Coronary artery (tissue), 2 donors: ENCODE results near the gene S100A9.

ENCODE experiments used
- DNase-seq: peaks from one replicate; pipeline ENCODE4 v3.0.0-alpha.2; 2017; ENCODE audit warnings: low spot score
- H3K27ac ChIP-seq, 2 donors: fragments of 200-600 bp; sonication (generic); one replicate each; pipeline ENCODE4 v1.5.1; 2016 to 2019
- H3K4me3 ChIP-seq: fragments of 200-600 bp; sonication (generic); 2 replicates; pipeline ENCODE4 v1.5.1; 2016; ENCODE audit warnings: mild to moderate bottlenecking, moderate library complexity
- CTCF ChIP-seq: fragments of 200-600 bp; sonication (generic); IDR thresholded peaks from one replicate; pipeline ENCODE4 v1.5.1; 2019; ENCODE audit warnings: antibody characterized with exemption

S100A9 gene

GRCh38 chr1:153352523-153352922, 5.1 kb upstream of the S100A9 start:
- Histone ChIP-seq H3K4me3 (no peak overlapping the region), H3K27ac (no peak overlapping the region)
- TF ChIP-seq CTCF = peak; percentile 76
- DNase-seq = peak; percentile 35

GRCh38 chr1:153353226-153353947, 4.3 kb upstream of the S100A9 start:
- DNase-seq = peak; percentile 46
- no peak for TF ChIP-seq CTCF
- no peak overlapping the region for H3K4me3 ChIP-seq
- no peak overlapping the region for H3K27ac ChIP-seq

- DNase-seq = peak; percentile 54
- Histone ChIP-seq H3K4me3 (no peak overlapping the region), H3K27ac (no peak overlapping the region)
- TF ChIP-seq CTCF = no peak
Measured at GRCh38 chr1:153354515-153355193, 3.0 kb upstream of the S100A9 start.

- TF ChIP-seq CTCF = no peak
- Histone ChIP-seq H3K4me3 (no peak overlapping the region), H3K27ac (no peak overlapping the region)
- DNase-seq = peak; percentile 68
Measured at GRCh38 chr1:153355445-153356071, 2.1 kb upstream of the S100A9 start.

- no peak for TF ChIP-seq CTCF
- Histone ChIP-seq H3K4me3 (no peak overlapping the region), H3K27ac (no peak overlapping the region)
- DNase-seq = peak; percentile 54
Measured at GRCh38 chr1:153356392-153357075, 1.1 kb upstream of the S100A9 start.

GRCh38 chr1:153357076-153357852, 390 bp upstream of the S100A9 start:
- TF ChIP-seq CTCF = no peak
- peak; percentile 75 for DNase-seq
- Histone ChIP-seq H3K27ac (peak overlapping the region in 1 of 2 donors; percentile 45), H3K4me3 (peak overlapping the region; percentile 45)
